H1 (cell line): ENCODE data around the gene SPPL2A.

Experiments used
- ATF2 ChIP-seq: IDR thresholded peaks from 2 replicates; pipeline ENCODE4 v1.6.1; 2012; ENCODE audit warnings: low read length, inconsistent platforms
- CTCF ChIP-seq, 3 experiments: IDR thresholded peaks; 1 replicate in 2 of 3; 2 replicates in 1 of 3; pipeline versions ENCODE4 v1.5.1 to v1.6.1; 2011; ENCODE audit warnings: low read length in 3 of 3, mild to moderate bottlenecking in 3 of 3, inconsistent platforms in 2 of 3, low read depth in 1 of 3, moderate library complexity in 1 of 3; ENCODE audit not compliant: insufficient read depth in 1 of 3; ENCODE audit errors: control extremely low read depth in 1 of 3
- EZH2 ChIP-seq: fragments of 200-600 bp; sonication (generic); IDR thresholded peaks from 2 replicates; pipeline ENCODE4 v1.7.1; 2012; ENCODE audit warnings: low read depth, mild to moderate bottlenecking, moderate library complexity, low read length, inconsistent platforms; ENCODE audit not compliant: severe bottlenecking
- GTF2F1 ChIP-seq: IDR thresholded peaks from 2 replicates; pipeline ENCODE4 v1.6.1; 2012; ENCODE audit warnings: low read depth, low read length, improper control_type of control experiment, borderline replicate concordance
- MAFK ChIP-seq: IDR thresholded peaks from 2 replicates; pipeline ENCODE4 v1.6.1; 2012; ENCODE audit warnings: low read depth, mild to moderate bottlenecking, improper control_type of control experiment, low read length
- POLR2A ChIP-seq, 2 experiments: IDR thresholded peaks; 1 replicate in 1 of 2; 2 replicates in 1 of 2; pipeline ENCODE4 v1.6.1; 2011; ENCODE audit warnings: low read depth in 2 of 2, low read length in 2 of 2, mild to moderate bottlenecking in 2 of 2; ENCODE audit errors: control extremely low read depth in 1 of 2
- RBBP5 ChIP-seq: IDR thresholded peaks from 2 replicates; pipeline ENCODE4 v1.7.1; 2012; ENCODE audit warnings: low read depth, mild to moderate bottlenecking, inconsistent platforms, low read length, moderate library complexity, borderline replicate concordance
- RNF2 ChIP-seq: fragments of 200-900, 300-1000 bp; sonication (generic); IDR thresholded peaks from 2 replicates; pipeline ENCODE4 v1.7.1; 2016; ENCODE audit warnings: borderline replicate concordance, low read depth, mild to moderate bottlenecking, antibody characterized with exemption, low read length; ENCODE audit not compliant: poor library complexity, severe bottlenecking; ENCODE audit errors: missing control alignments
- TAF1 ChIP-seq: IDR thresholded peaks from 2 replicates; pipeline ENCODE4 v1.6.1; 2011; ENCODE audit warnings: mild to moderate bottlenecking, low read depth, low read length
- TAF7 ChIP-seq: optimal IDR thresholded peaks from 2 replicates; pipeline ENCODE3; 2011; ENCODE audit warnings: low read depth, mild to moderate bottlenecking, inconsistent platforms, low read length, moderate library complexity, borderline replicate concordance
- TCF12 ChIP-seq: IDR thresholded peaks from 2 replicates; pipeline ENCODE4 v1.6.1; 2011; ENCODE audit warnings: low read depth, mild to moderate bottlenecking, low read length
- YY1 ChIP-seq: IDR thresholded peaks from 2 replicates; pipeline ENCODE4 v1.6.1; 2011; ENCODE audit warnings: low read depth, mild to moderate bottlenecking, low read length

- TF ChIP-seq CTCF (IDR thresholded peaks at IDR 0.05; ENCODE audit: control extremely low read depth in 1 of 3, insufficient read depth in 1 of 3, low read depth in 1 of 3, low read length in 3 of 3), result no peak
- no peak for TF ChIP-seq TAF7
- TF ChIP-seq ATF2, result no peak
- no peak for TF ChIP-seq POLR2A (IDR thresholded peaks at IDR 0.05; ENCODE audit: control extremely low read depth in 1 of 2, low read depth in 2 of 2, low read length in 2 of 2)
- no peak for TF ChIP-seq TCF12
- no peak for TF ChIP-seq RBBP5
- TF ChIP-seq MAFK, result no peak
- TF ChIP-seq GTF2F1, result no peak
- no peak for TF ChIP-seq EZH2
- no peak for TF ChIP-seq RNF2
- no peak for TF ChIP-seq TAF1
- TF ChIP-seq YY1, result no peak
Observed at GRCh38 chr15:50800715-50801114, 35.2 kb upstream of the SPPL2A start.
